ENCODE measurements around the gene HTR4.

The HTR4 gene

DNA sequence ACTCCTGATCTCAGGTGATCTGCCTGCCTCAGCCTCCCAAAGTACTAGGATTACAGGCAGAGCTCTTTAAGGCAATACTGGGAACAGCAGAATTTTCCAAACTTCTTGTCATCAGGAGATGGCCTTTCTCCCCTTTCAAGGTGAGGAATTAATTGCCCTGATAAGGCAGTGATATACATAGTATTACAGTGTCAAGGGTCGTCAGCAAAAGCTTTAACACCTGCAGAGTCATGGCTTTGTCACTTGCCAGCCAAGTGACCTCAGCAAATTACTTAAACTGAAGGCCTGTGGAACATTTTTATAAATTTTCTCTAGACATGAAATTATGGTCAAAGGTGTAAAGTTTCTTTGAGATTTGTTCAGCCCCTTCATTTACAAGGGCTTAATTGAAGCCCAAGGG, 211.1 kb downstream of the HTR4 start:
- in situ Hi-C loops (cut with HindIII; ENCODE audit: low sequenced_read_pairs), result no loop called here

GRCh38 chr5:148438933-148439332, 215.4 kb downstream of the HTR4 start:
- in situ Hi-C loops (cut with HindIII; ENCODE audit: low sequenced_read_pairs), result no loop called here

- in situ Hi-C loops (cut with HindIII; ENCODE audit: low sequenced_read_pairs), result no loop called here
Observed at GRCh38 chr5:148437249-148437648, 217.1 kb downstream of the HTR4 start.

DNA sequence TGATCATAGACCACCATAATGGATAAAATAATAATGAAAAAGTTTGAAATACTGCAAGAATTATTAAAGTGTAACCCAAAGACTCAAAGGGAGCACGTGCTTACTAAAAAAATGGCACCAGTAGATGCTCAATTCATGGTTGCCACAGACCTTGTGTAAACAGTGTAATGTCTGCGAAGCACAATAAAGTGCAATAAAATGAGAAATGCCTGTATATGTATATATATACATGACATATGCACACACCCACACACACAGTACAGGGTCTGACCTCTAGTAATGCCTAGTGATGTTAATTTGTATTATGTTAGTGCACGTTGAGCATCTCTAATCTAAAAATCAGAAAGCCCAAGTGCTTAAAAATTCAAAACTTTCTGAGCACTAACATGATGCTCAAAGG, 218.3 kb downstream of the HTR4 start:
- in situ Hi-C loops (cut with HindIII; ENCODE audit: low sequenced_read_pairs), result no loop called here

GRCh38 chr5:148433826-148434225, 220.5 kb downstream of the HTR4 start:
- in situ Hi-C loops (cut with HindIII; ENCODE audit: low sequenced_read_pairs), result no loop called here

All from DLD1 (cell line).